Measurements from ENCODE around the gene GRAMD4. TPM values are rescaled to one million over a fixed set of nuclear protein-coding genes. Genes with fewer than 3 reads are reported as not detected.

The GRAMD4 gene
- polyA plus RNA-seq, 1 of the 3 experiments (the other 2 are of a cell fraction): 15.5 TPM

DNA sequence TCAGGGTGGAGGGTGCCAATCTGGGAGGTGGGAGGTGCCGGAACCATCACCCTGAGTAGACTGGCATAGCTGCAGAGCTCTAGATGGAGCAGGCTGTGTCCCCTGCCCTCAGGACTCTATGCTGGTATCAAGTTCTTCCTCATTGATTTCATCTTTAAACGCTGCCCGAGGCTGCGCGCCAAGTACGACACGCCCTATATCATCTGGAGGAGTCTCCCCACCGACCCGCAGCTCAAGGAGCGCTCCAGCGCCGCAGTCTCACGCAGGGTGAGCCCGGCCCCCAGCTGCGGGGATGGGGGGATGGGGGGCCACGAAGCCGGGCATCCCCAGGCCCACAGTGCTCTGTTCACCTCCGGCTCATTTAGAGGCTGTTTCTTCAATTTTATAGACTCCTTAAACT, 52.5 kb downstream of the GRAMD4 start:
- no peak overlapping the region for H3K9ac ChIP-seq
- H3K4me1 ChIP-seq (ENCODE audit: control insufficient read depth in 1 of 2, insufficient read depth in 2 of 2, low read depth in 1 of 2, low read length in 1 of 2): no peaks in the 10 kb centered on the region; a peak in 1 of 4 replicates
- no peak overlapping the region for H3K4me3 ChIP-seq (ENCODE audit: low read depth in 2 of 2, low read length in 1 of 2)
- H3K36me3 ChIP-seq (replicated peaks in 1 of 2; ENCODE audit: control insufficient read depth in 1 of 2, insufficient read depth in 2 of 2, low read length in 1 of 2): peaks cover 0 to 9% of the 10 kb centered on the region in 2 experiments
- no peaks in the 10 kb centered on the region for H4K20me1 ChIP-seq (ENCODE audit: insufficient read depth)
- POLR2A ChIA-PET: interaction anchor here (1.1 kb wide), 1 partner anchor 9 kb away, joined by 3 read pairs; no protein-coding TSS in a partner anchor
- no peaks in the 10 kb centered on the region for H3K27me3 ChIP-seq (ENCODE audit: insufficient read depth)
- H3K9me2 ChIP-seq: no peaks in the 10 kb centered on the region
- H3K4me2 ChIP-seq: no peak overlapping the region
- WGBS (ENCODE audit: low lambda C conversion rate): 87% methylated on average over 11 of the region's 18 CpGs
- DNase-seq: no peak
- H3K79me2 ChIP-seq (ENCODE audit: insufficient read depth): no peaks in the 10 kb centered on the region
- no peak overlapping the region for H3K27ac ChIP-seq (ENCODE audit: low read depth in 2 of 2, low read length in 1 of 2)
- CTCF ChIA-PET: interaction anchor here (0.9 to 5.8 kb wide), 4 partner anchors 9 to 130 kb away, joined by 3 to 76 read pairs (median 12); no protein-coding TSS in a partner anchor
- H3K9me3 ChIP-seq: no peaks in the 10 kb centered on the region
- TF ChIP-seq FOXJ3 (CRISPR knock-in tag; IDR thresholded peaks at IDR 0.05) (no peak), CHD2 (IDR thresholded peaks at IDR 0.05; ENCODE audit: low read length, partially characterized antibody) (no peak), REST (IDR thresholded peaks at IDR 0.05; ENCODE audit: low read depth, low read length) (no peak), JUND (IDR thresholded peaks at IDR 0.05) (no peak), PBX3 (IDR thresholded peaks at IDR 0.05) (no peak), RAD21 (IDR thresholded peaks at IDR 0.05; ENCODE audit: low read length) (no peak), EP300 (IDR thresholded peaks at IDR 0.05; ENCODE audit: borderline replicate concordance in 1 of 2, low read depth in 1 of 2, low read length in 1 of 2) (no peak), RFX5 (IDR thresholded peaks at IDR 0.05; ENCODE audit: low read length) (no peak)
- TF ChIP-seq, protein P1, sequence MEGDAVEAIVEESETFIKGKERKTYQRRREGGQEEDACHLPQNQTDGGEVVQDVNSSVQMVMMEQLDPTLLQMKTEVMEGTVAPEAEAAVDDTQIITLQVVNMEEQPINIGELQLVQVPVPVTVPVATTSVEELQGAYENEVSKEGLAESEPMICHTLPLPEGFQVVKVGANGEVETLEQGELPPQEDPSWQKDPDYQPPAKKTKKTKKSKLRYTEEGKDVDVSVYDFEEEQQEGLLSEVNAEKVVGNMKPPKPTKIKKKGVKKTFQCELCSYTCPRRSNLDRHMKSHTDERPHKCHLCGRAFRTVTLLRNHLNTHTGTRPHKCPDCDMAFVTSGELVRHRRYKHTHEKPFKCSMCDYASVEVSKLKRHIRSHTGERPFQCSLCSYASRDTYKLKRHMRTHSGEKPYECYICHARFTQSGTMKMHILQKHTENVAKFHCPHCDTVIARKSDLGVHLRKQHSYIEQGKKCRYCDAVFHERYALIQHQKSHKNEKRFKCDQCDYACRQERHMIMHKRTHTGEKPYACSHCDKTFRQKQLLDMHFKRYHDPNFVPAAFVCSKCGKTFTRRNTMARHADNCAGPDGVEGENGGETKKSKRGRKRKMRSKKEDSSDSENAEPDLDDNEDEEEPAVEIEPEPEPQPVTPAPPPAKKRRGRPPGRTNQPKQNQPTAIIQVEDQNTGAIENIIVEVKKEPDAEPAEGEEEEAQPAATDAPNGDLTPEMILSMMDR (IDR thresholded peaks at IDR 0.05): no peak
- H2AFZ ChIP-seq (ENCODE audit: low read depth): no peak overlapping the region
- no peaks in the 10 kb centered on the region for H3F3A ChIP-seq (replicated peaks; ENCODE audit: insufficient read depth)

DNA sequence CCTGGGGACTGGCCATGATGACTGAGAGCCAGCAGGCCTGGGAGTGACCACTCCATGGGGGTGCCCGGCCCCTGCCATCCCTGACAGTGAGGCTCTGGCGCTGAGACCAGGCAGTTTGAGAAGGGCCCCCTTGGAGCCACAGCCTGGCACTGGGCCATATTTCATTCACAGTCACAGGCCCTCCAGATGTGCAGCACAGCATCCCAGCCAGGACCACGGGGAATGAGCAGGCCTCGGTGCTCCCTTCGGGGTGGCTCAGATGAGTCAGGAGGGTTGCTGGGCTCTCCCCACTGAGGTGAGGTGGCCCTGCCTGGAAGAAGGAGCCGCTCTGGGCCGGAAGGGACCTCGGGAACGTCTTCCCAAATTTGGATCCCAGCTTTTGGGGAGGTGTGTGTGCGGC, 53.0 kb downstream of the GRAMD4 start:
- Histone ChIP-seq H3K27me3 (ENCODE audit: insufficient read depth) (no peaks in the 10 kb centered on the region), H2AFZ (ENCODE audit: low read depth) (no peak overlapping the region), H3K36me3 (replicated peaks in 1 of 2; ENCODE audit: control insufficient read depth in 1 of 2, insufficient read depth in 2 of 2, low read length in 1 of 2) (peaks cover 0 to 9% of the 10 kb centered on the region in 2 experiments), H3K4me2 (no peak overlapping the region), H3F3A (replicated peaks; ENCODE audit: insufficient read depth) (no peaks in the 10 kb centered on the region), H3K4me3 (ENCODE audit: low read depth in 2 of 2, low read length in 1 of 2) (no peak overlapping the region), H3K9ac (no peak overlapping the region), H3K27ac (ENCODE audit: low read depth in 2 of 2, low read length in 1 of 2) (no peak overlapping the region), H4K20me1 (ENCODE audit: insufficient read depth) (no peaks in the 10 kb centered on the region), H3K9me2 (no peaks in the 10 kb centered on the region), H3K9me3 (no peaks in the 10 kb centered on the region), H3K4me1 (ENCODE audit: control insufficient read depth in 1 of 2, insufficient read depth in 2 of 2, low read depth in 1 of 2, low read length in 1 of 2) (no peaks in the 10 kb centered on the region; a peak in 1 of 4 replicates), H3K79me2 (ENCODE audit: insufficient read depth) (no peaks in the 10 kb centered on the region)
- DNase-seq: peak; percentile 81
- ChIA-PET CTCF (interaction anchor here (5.8 kb wide), 1 partner anchor 109 kb away, joined by 76 read pairs; no protein-coding TSS in a partner anchor), POLR2A (no interaction called here)
- WGBS (ENCODE audit: low lambda C conversion rate): 86% methylated on average over 6 of the region's 10 CpGs
- TF ChIP-seq MEF2A (IDR thresholded peaks at IDR 0.05; ENCODE audit: borderline replicate concordance, low read depth): no peak
- TF ChIP-seq, protein P2, sequence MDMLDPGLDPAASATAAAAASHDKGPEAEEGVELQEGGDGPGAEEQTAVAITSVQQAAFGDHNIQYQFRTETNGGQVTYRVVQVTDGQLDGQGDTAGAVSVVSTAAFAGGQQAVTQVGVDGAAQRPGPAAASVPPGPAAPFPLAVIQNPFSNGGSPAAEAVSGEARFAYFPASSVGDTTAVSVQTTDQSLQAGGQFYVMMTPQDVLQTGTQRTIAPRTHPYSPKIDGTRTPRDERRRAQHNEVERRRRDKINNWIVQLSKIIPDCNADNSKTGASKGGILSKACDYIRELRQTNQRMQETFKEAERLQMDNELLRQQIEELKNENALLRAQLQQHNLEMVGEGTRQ (IDR thresholded peaks at IDR 0.05; ENCODE audit: borderline replicate concordance, low read depth, low read length): no peak
- no peak for TF ChIP-seq FOSL2 (IDR thresholded peaks at IDR 0.05; ENCODE audit: borderline replicate concordance, low read depth)
- no peak for TF ChIP-seq RXRA (IDR thresholded peaks at IDR 0.05; ENCODE audit: borderline replicate concordance, low read depth)
- TF ChIP-seq SMC3 (IDR thresholded peaks at IDR 0.05; ENCODE audit: low read depth, low read length): no peak
- TF ChIP-seq MXI1 (IDR thresholded peaks at IDR 0.05; ENCODE audit: low read depth, low read length): no peak
- no peak for TF ChIP-seq JUND (IDR thresholded peaks at IDR 0.05)
- no peak for TF ChIP-seq USF1 (IDR thresholded peaks at IDR 0.05; ENCODE audit: borderline replicate concordance, low read depth)
- TF ChIP-seq GATA2 (CRISPR knock-in tag; IDR thresholded peaks at IDR 0.05): no peak
- no peak for TF ChIP-seq IRF3 (IDR thresholded peaks at IDR 0.05; ENCODE audit: low read depth, low read length)
- no peak for TF ChIP-seq FOXJ3 (CRISPR knock-in tag; IDR thresholded peaks at IDR 0.05)

All from SK-N-SH (cell line).